ENCODE measurements around the gene SPRR1A.
"Not testable (repeated sequence)": the region's sequence is repeated elsewhere in the genome, so short reads cannot be mapped to it uniquely, and the experiment has no call there.

Gene SPRR1A

GRCh38 chr1:152972196-152972886 is 11.5 kb upstream of the SPRR1A start:
- no peak for DNase-seq (ENCODE audit: low read depth)

- DNase-seq (ENCODE audit: low read depth): no peak
Measured at GRCh38 chr1:152976688-152977087, 7.2 kb upstream of the SPRR1A start.

DNA sequence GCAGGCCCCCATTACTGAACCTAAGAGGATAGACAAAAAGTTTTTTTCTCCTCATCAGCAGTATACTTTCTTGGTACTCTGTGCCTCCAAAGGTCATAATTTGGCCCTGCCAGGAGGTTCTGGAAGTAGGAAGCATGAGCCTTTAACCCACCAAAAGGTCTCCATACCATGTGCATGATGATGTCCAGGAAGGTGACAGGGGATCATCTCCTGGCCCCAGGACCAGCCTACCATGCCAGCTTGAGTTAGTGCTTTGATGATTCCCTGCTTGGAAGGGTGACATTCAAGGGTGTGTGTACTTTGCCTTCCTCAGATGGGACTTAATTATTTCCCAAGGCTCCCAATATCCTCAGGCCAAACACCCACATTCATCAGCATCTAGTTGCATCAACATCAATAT is 6.3 kb upstream of the SPRR1A start:
- DNase-seq (ENCODE audit: low read depth): no peak

DNA sequence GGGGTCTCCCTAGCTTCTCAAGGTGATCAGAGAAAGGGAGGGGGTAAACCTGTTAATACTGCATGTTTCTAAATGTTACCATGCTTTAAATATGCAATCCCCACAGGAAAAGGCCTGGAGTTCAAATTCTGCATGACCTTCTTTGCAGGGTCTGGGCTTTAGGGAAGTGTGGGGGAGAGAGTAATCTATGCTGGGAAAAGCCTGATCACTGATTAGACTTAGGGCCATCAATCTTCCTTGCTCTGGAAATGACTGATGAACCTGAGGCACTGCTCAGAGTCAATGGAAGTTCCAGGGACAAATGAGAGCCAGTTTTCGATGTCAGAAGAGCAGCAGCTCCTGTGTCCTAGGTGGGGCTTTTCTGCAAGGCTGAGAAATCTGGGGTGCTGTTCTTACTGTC is 3.2 kb upstream of the SPRR1A start:
- DNase-seq (ENCODE audit: low read depth): no peak

DNA sequence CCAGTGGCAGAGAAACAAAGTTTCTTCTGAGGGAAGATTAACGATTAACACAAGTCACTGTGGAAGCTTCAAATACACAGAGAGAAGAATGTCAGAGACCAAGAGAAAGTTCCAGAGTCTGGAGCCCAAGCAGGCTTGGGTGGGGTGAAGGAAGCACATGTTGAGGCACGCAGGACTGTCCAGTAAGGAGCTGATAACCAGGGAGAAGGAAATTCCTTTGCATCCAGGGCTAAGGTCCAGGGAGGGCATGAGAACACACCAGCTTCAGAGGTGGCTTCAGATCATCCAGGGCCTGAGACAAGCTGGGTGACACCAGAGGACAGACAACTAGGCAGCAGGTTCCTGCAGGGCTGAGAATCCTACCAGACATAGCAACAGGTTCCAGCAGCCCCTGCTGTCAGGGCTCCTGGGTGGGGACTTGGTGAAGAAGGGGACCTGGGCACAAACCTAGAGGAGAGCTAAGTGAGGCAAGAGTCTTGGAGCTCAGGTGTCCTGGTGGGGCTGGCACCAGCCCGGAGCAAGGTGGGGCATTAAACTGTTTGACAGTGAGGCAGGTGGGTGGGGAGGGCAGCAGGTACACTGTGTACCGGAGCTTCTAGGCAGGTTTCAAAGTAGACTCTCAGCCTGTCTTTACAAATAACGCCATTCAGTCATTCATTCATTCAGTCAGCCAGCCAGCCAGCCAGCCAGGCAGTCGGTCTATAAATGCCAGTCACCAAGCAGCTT is 2.6 kb upstream of the SPRR1A start:
- DNase-seq (ENCODE audit: low read depth): no peak

GRCh38 chr1:152982076-152982475 is 1.8 kb upstream of the SPRR1A start:
- no peak for DNase-seq (ENCODE audit: low read depth)

GRCh38 chr1:152983234-152983633 is 647 bp upstream of the SPRR1A start:
- DNase-seq (ENCODE audit: low read depth): no peak

GRCh38 chr1:152986578-152986977 is 2.7 kb downstream of the SPRR1A start:
- DNase-seq (ENCODE audit: low read depth): no peak

DNA sequence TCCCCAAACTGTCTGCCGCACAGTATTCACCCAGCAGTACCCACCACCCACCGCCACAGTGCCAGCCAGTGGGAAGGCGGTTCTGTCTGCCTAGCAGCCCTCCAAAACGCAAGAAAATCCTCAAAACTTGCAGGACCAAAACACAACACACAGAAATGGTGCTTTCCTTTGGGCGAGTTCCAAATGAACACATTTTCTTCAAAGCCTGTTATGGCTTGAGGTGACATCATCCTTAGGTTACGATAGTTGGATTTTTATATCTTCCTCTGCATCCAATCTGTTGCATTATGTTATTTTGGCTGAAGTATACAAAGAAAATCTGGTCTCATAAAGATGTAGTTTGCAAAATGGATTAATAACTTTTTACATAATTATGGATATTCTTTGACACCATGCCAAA is 9.3 kb downstream of the SPRR1A start:
- no peak for DNase-seq (ENCODE audit: low read depth)

GRCh38 chr1:152995842-152996241 is 12.0 kb downstream of the SPRR1A start:
- DNase-seq (ENCODE audit: low read depth): no peak

GRCh38 chr1:152996633-152997400 is 12.9 kb downstream of the SPRR1A start:
- DNase-seq (ENCODE audit: low read depth): no peak

- no peak for DNase-seq (ENCODE audit: low read depth)
Measured at GRCh38 chr1:152997901-152998300, 14.0 kb downstream of the SPRR1A start.

GRCh38 chr1:152998476-152998875 is 14.6 kb downstream of the SPRR1A start:
- DNase-seq (ENCODE audit: low read depth): no peak

DNA sequence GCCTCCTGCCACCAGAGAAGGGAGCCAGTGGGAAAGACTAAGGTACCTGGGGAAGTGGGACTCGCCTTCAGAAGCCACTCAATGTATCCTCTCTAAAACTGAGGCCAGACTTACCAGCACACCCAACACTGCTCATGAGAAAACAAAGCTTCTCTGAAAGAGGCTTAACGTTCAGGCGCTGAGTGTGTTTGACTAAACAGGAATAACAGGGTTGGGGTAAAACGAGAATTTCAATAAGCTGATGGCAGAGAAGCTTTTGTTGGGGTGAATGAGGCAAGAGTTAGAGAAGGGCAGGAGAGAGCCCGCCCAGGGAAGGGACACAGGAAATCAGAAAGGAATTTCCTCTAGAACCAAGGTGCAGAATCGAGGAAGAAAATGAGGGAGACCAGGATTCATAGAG is 15.9 kb downstream of the SPRR1A start:
- no peak for DNase-seq (ENCODE audit: low read depth)

DNA sequence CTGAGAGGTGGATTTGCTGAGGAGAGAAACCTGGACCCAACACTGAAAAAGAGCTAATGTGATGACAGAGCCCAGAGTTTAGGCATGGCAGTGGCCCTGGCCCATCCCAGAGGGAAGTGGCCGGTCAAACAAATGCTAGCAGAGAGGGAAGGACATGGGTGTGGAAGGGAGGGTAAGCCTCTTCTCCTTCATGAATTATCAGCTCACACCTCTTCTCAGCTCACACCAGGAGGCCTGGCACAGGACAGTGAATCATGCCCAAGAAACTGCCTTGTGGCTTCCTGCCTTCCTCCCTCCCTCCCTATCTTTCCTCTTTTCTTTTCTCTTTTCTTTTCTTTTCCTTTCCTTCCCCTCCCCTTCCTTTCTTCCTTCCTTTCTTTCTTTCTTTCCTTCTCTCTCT is 16.4 kb downstream of the SPRR1A start:
- no peak for DNase-seq (ENCODE audit: low read depth)

DNA sequence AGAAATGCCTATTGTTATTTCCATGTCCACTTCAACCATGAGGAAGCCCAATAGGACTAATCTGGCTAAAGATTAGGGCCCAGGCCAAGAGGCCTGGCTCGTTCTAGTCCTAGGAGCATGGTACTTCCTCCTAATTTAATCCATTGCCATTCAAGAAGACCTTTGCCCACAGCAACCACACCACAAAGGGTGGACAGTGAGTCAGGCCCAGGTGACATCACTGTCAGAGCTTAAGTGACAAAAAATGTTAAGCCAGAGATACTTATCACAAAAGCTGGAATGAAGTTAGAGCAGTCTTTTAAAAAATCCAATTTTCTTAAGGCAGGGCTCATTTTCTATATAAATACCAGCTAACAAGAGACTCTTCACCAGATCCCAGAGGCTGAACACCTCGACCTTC is 17.5 kb downstream of the SPRR1A start, which contains the start of gene SPRR3:
Gene SPRR3, plus strand, starts transcription at position 368 of the 400 bp plus-strand sequence. CDS start 1,272 bp downstream, outside the sequence.
- no peak for DNase-seq (ENCODE audit: low read depth)

DNA sequence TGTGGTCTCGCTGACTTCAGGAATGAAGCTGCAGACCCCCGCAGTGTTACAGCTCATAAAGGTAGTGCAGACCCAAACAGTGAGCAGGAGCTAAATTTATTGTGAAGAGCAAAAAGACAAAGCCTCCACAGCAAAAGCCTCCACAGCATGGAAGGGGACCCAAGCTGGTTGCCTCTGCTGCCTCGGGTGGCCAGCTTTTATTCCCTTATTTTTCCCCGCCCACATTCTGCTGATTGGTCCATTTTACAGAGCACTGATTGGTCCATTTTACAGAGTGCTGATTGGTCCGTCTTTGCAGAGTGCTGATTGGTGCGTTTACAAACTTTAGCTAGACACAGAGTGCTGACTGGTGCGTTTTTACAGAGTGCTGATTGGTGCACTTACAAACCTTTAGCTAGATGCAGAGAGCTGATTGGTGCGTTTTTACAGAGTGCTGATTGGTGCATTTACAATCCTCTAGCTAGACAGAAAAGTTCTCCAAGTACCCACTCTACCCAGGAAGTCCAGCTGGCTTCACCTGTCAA is 27.4 kb downstream of the SPRR1A start:
- not testable (repeated sequence) for DNase-seq (ENCODE audit: low read depth)

GRCh38 chr1:153021829-153022228 is 37.9 kb downstream of the SPRR1A start:
- not testable (repeated sequence) for DNase-seq (ENCODE audit: low read depth)

GRCh38 chr1:153022340-153022739 is 38.5 kb downstream of the SPRR1A start:
- not testable (repeated sequence) for DNase-seq (ENCODE audit: low read depth)

GRCh38 chr1:153023109-153023508 is 39.2 kb downstream of the SPRR1A start:
- DNase-seq (ENCODE audit: low read depth): no peak

- DNase-seq (ENCODE audit: low read depth): no peak
Measured at GRCh38 chr1:153024413-153024812, 40.5 kb downstream of the SPRR1A start.

- DNase-seq (ENCODE audit: low read depth): no peak
Measured at GRCh38 chr1:153025797-153026196, 41.9 kb downstream of the SPRR1A start.

GRCh38 chr1:153028766-153029165 is 44.9 kb downstream of the SPRR1A start:
- DNase-seq (ENCODE audit: low read depth): no peak
